ENCODE data around the gene MAN2B2.

GRCh38 chr4:6534050-6534449, 40.9 kb upstream of the MAN2B2 start:
- TF ChIP-seq CTCF (conservative IDR thresholded peaks at IDR 0.05; ENCODE audit: low read length): no peak
- no peak for TF ChIP-seq EZH2phosphoT487 (IDR thresholded peaks at IDR 0.05; ENCODE audit: borderline replicate concordance, low read depth, low read length)
